B cell (primary cell): ENCODE measurements around the gene CDHR5.

Source experiments
- CTCF ChIP-seq: fragments of 200-600 bp; IDR thresholded peaks from one replicate; pipeline ENCODE4 v1.8.0; 2022; ENCODE audit warnings: antibody characterized with exemption, mild to moderate bottlenecking
- EZH2 ChIP-seq: IDR thresholded peaks from 2 replicates; pipeline ENCODE4 v1.6.1; 2012; ENCODE audit warnings: borderline replicate concordance, low read depth, mild to moderate bottlenecking, moderate library complexity, low read length; ENCODE audit not compliant: insufficient read depth, poor library complexity, severe bottlenecking

DNA sequence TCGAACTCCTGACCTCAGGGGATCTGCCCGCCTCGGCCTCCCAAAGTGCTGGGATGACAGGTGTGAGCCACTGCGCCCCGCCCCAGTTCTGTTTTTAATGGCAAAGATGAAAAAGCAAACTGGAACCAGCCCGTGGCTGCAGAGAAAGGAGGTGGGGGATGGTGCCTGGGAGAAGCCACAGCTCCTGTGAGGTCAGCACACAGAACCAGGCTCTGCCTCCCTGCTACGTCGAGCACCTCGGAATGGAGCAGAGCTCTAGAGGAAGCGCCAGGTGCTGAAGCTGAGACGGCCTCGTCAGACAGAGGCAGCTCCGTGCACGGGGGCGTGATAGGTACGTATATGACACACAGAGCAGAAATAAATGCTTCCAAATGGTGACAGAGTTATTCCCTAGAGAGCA is 20.8 kb upstream of the CDHR5 start:
- TF ChIP-seq CTCF = no peak
- TF ChIP-seq EZH2 = no peak
